Fibroblast of the aortic adventitia (primary cell): ENCODE measurements around the gene C21orf91. TPM values are rescaled to one million over a fixed set of nuclear protein-coding genes. Genes with fewer than 3 reads are reported as not detected.
A peak's percentile ranks its signal among the peaks of the same experiment; 100 is the strongest.

ENCODE experiments used
- DNase-seq: peaks from one replicate; pipeline ENCODE4 v3.0.0-alpha.2; 2010; ENCODE audit warnings: low read depth
- H3K4me3 ChIP-seq: 2 replicates; pipeline ENCODE4 v1.5.1; 2011; ENCODE audit warnings: low read depth, mild to moderate bottlenecking, control low read depth, low read length, moderate library complexity
- CTCF ChIP-seq: IDR thresholded peaks from 2 replicates; pipeline ENCODE4 v1.5.1; 2011; ENCODE audit warnings: mild to moderate bottlenecking, low read length, control low read depth, inconsistent platforms; ENCODE audit not compliant: insufficient read depth
- total RNA-seq: library from RNA; depleted of rRNA; stranded (reverse); fragments of >200 nt; gene quantifications from 2 replicates; pipeline ENCODE4 v1.2.3, GENCODE V29; 2012; ENCODE audit warnings: low replicate concordance

C21orf91 gene
- 13.1 and 19.4 TPM in 2 replicates for total RNA-seq

GRCh38 chr21:17819114-17819876, at the start of gene C21orf91:
TSS of gene C21orf91 (minus strand) at chr21:17819356. CDS start at chr21:17818318, 1,038 bp downstream.
- TF ChIP-seq CTCF, result no peak
- peak within 1 kb of the TSS; percentile 83 for H3K4me3 ChIP-seq

GRCh38 chr21:17866590-17866989, 47.4 kb upstream of the C21orf91 start:
- no peak for TF ChIP-seq CTCF
- DNase-seq, result no peak
- no peak overlapping the region for H3K4me3 ChIP-seq

More at GRCh38 chr21:17819114-17819876, at the start of gene C21orf91:
- peak; percentile 90 for DNase-seq

GRCh38 chr21:17859661-17860060, 40.5 kb upstream of the C21orf91 start:
- no peak for TF ChIP-seq CTCF

GRCh38 chr21:17858747-17859146, 39.6 kb upstream of the C21orf91 start:
- no peak overlapping the region for H3K4me3 ChIP-seq
- no peak for DNase-seq
- TF ChIP-seq CTCF, result no peak

More at GRCh38 chr21:17859661-17860060, 40.5 kb upstream of the C21orf91 start:
- DNase-seq, result no peak
- H3K4me3 ChIP-seq, result no peak overlapping the region

GRCh38 chr21:17854745-17855144, 35.6 kb upstream of the C21orf91 start:
- TF ChIP-seq CTCF, result no peak
- no peak for DNase-seq
- no peak overlapping the region for H3K4me3 ChIP-seq

- TF ChIP-seq CTCF, result no peak
- no peak for DNase-seq
These were observed 34.5 kb upstream of the C21orf91 start for GRCh38 chr21:17853393-17854275.

More at GRCh38 chr21:17853393-17854275, 34.5 kb upstream of the C21orf91 start:
- no peak overlapping the region for H3K4me3 ChIP-seq
